ENCODE data around the gene NDUFA8.

Gene NDUFA8

GRCh38 chr9:122134822-122135528 lies 24.6 kb downstream of the NDUFA8 start:
- no peak for DNase-seq

- no peak for DNase-seq
Observed at GRCh38 chr9:122133984-122134535, 25.5 kb downstream of the NDUFA8 start.

GRCh38 chr9:122133263-122133983 lies 26.2 kb downstream of the NDUFA8 start:
- DNase-seq, result no peak

- no peak for DNase-seq
Observed at GRCh38 chr9:122132539-122132938, 27.0 kb downstream of the NDUFA8 start.

GRCh38 chr9:122131401-122132001 lies 28.1 kb downstream of the NDUFA8 start:
- DNase-seq, result peak; percentile 3

- no peak for DNase-seq
Observed at GRCh38 chr9:122130837-122131236, 28.7 kb downstream of the NDUFA8 start.

- DNase-seq, result no peak
Observed at GRCh38 chr9:122129969-122130368, 29.6 kb downstream of the NDUFA8 start.

GRCh38 chr9:122128969-122129343 lies 30.6 kb downstream of the NDUFA8 start:
- no peak for DNase-seq

- no peak for DNase-seq
Observed at GRCh38 chr9:122128007-122128968, 31.3 kb downstream of the NDUFA8 start.

GRCh38 chr9:122127396-122127798 lies 32.2 kb downstream of the NDUFA8 start:
- no peak for DNase-seq

GRCh38 chr9:122126331-122127261 lies 33.0 kb downstream of the NDUFA8 start:
- DNase-seq, result no peak

- no peak for DNase-seq
Observed at GRCh38 chr9:122125509-122126330, 33.9 kb downstream of the NDUFA8 start.

- DNase-seq, result peak; percentile 57
Observed at GRCh38 chr9:122125158-122125508, 34.4 kb downstream of the NDUFA8 start.

- DNase-seq, result no peak
Observed at GRCh38 chr9:122124528-122124927, 35.1 kb downstream of the NDUFA8 start.

- no peak for DNase-seq
Observed at GRCh38 chr9:122124048-122124447, 35.5 kb downstream of the NDUFA8 start.

GRCh38 chr9:122122903-122123632 lies 36.5 kb downstream of the NDUFA8 start:
- DNase-seq, result peak; percentile 31

GRCh38 chr9:122122468-122122867 lies 37.1 kb downstream of the NDUFA8 start:
- DNase-seq, result no peak

- no peak for DNase-seq
Observed at GRCh38 chr9:122121931-122122330, 37.6 kb downstream of the NDUFA8 start.

- DNase-seq, result no peak
Observed at GRCh38 chr9:122121391-122121790, 38.2 kb downstream of the NDUFA8 start.
